HepG2 (cell line): ENCODE data around the gene NSMCE1. TPM values are rescaled to one million over a fixed set of nuclear protein-coding genes. Genes with fewer than 3 reads are reported as not detected.

Experiments used
- ELF1 ChIP-seq: sonication (generic); formaldehyde crosslinking; IDR thresholded peaks from 2 replicates; pipeline ENCODE4 v1.4.0; 2020; ENCODE audit warnings: missing genetic modification reagents
- FOSL2 ChIP-seq: sonication (generic); formaldehyde crosslinking; IDR thresholded peaks from 2 replicates; pipeline ENCODE4 v1.4.0; 2020; ENCODE audit warnings: missing genetic modification reagents
- FOXK1 ChIP-seq: sonication (generic); formaldehyde crosslinking; IDR thresholded peaks from 2 replicates; pipeline ENCODE4 v1.4.0; 2020; ENCODE audit warnings: low read depth, missing genetic modification reagents, borderline replicate concordance
- HNF4A ChIP-seq: sonication (generic); formaldehyde crosslinking; IDR thresholded peaks from 2 replicates; pipeline ENCODE4 v1.4.0; 2020; ENCODE audit warnings: missing genetic modification reagents
- KLF16 ChIP-seq, 2 experiments: sonication (generic) in 1 of 2; formaldehyde crosslinking in 1 of 2; IDR thresholded peaks; 2 replicates each; pipeline versions ENCODE4 v1.6.1 to v1.8.0; 2016 to 2023; ENCODE audit warnings: missing genetic modification reagents in 2 of 2, missing compliant biosample characterization in 1 of 2
- MAZ ChIP-seq, 2 experiments: sonication (generic) in 1 of 2; formaldehyde crosslinking in 1 of 2; IDR thresholded peaks; 2 replicates each; pipeline versions ENCODE4 v1.5.0 to v1.6.1; 2012 to 2020; ENCODE audit warnings: low read depth in 2 of 2, mild to moderate bottlenecking in 2 of 2, borderline replicate concordance in 1 of 2, improper control_type of control experiment in 1 of 2, low read length in 1 of 2, missing genetic modification reagents in 1 of 2, moderate library complexity in 1 of 2
- NFE2L2 ChIP-seq: fragments of 150-350 bp; IDR thresholded peaks from 2 replicates; pipeline ENCODE4 v1.6.1; 2014; ENCODE audit warnings: low read length
- ZNF235 ChIP-seq: sonication (generic); formaldehyde crosslinking; IDR thresholded peaks from 2 replicates; pipeline ENCODE4 v1.8.1; 2023; ENCODE audit warnings: mild to moderate bottlenecking, missing genetic modification reagents, borderline replicate concordance
- ZNF30 ChIP-seq: sonication (generic); formaldehyde crosslinking; IDR thresholded peaks from 2 replicates; pipeline ENCODE4 v1.5.0; 2020; ENCODE audit warnings: mild to moderate bottlenecking, missing genetic modification reagents
- ZNF317 ChIP-seq: sonication (generic); formaldehyde crosslinking; IDR thresholded peaks from 2 replicates; pipeline ENCODE4 v1.5.0; 2020; ENCODE audit warnings: mild to moderate bottlenecking, missing genetic modification reagents
- ZNF484 ChIP-seq: sonication (generic); formaldehyde crosslinking; IDR thresholded peaks from 2 replicates; pipeline ENCODE4 v1.5.1; 2020; ENCODE audit warnings: mild to moderate bottlenecking, low read depth, missing genetic modification reagents, borderline replicate concordance
- ZNF629 ChIP-seq: sonication (generic); formaldehyde crosslinking; conservative IDR thresholded peaks from 2 replicates; pipeline ENCODE4 v1.5.0; 2020; ENCODE audit warnings: missing genetic modification reagents
- ZNF652 ChIP-seq: IDR thresholded peaks from 2 replicates; pipeline ENCODE4 v1.6.1; 2016; ENCODE audit warnings: low read depth, borderline replicate concordance
- polyA plus RNA-seq, 8 experiments: library from polyadenylated mRNA; depleted of rRNA in 3 of 8; stranded (reverse) in 7 of 8; unstranded in 1 of 8; fragments of >200 nt; fragmentation: Illumina TruSeq in 4 of 8; extraction: Trizol in 4 of 8; gene quantifications; 2 replicates each; pipeline versions ENCODE4 v1.2.1 to v1.2.3, GENCODE V29; 2011 to 2016; ENCODE audit warnings: low read depth in 4 of 8, missing spikeins in 1 of 8, mixed read lengths in 1 of 8; ENCODE audit not compliant: insufficient read depth in 1 of 8
- total RNA-seq, 5 experiments: library from RNA; depleted of rRNA; stranded (reverse); fragments of >200 nt; fragmentation: Illumina TruSeq; extraction: Trizol; gene quantifications; 2 replicates each; pipeline ENCODE4 v1.2.3, GENCODE V29; 2016; ENCODE audit warnings: low read depth in 1 of 5
- TF ChIP-seq, protein P1 (sequence below): sonication (generic); formaldehyde crosslinking; IDR thresholded peaks from 2 replicates; pipeline ENCODE4 v1.5.0; 2020; ENCODE audit warnings: mild to moderate bottlenecking, missing genetic modification reagents, moderate library complexity
- TF ChIP-seq, protein P2 (sequence below): IDR thresholded peaks from 2 replicates; pipeline ENCODE4 v1.6.1; 2016
- TF ChIP-seq, protein P3 (sequence below): sonication (generic); formaldehyde crosslinking; IDR thresholded peaks from 2 replicates; pipeline ENCODE4 v1.4.0; 2020; ENCODE audit warnings: missing genetic modification reagents
- TF ChIP-seq, protein P4 (sequence below): conservative IDR thresholded peaks from 2 replicates; pipeline ENCODE4 v1.6.1; 2018; ENCODE audit warnings: missing genetic modification reagents
- TF ChIP-seq, protein P5 (sequence below): sonication (generic); formaldehyde crosslinking; IDR thresholded peaks from 2 replicates; pipeline ENCODE4 v1.4.0; 2020; ENCODE audit warnings: missing genetic modification reagents, low read depth, mild to moderate bottlenecking, borderline replicate concordance
- TF ChIP-seq, protein P6 (sequence below): sonication (generic); formaldehyde crosslinking; IDR thresholded peaks from 2 replicates; pipeline ENCODE4 v1.4.0; 2020; ENCODE audit warnings: mild to moderate bottlenecking, missing genetic modification reagents

The NSMCE1 gene
- total and polyA plus RNA-seq, 2 of the 13 experiments (the other 11 are each of a cell fraction or from before 2014, with no cell fraction given): 42.7 to 52.9 TPM

DNA sequence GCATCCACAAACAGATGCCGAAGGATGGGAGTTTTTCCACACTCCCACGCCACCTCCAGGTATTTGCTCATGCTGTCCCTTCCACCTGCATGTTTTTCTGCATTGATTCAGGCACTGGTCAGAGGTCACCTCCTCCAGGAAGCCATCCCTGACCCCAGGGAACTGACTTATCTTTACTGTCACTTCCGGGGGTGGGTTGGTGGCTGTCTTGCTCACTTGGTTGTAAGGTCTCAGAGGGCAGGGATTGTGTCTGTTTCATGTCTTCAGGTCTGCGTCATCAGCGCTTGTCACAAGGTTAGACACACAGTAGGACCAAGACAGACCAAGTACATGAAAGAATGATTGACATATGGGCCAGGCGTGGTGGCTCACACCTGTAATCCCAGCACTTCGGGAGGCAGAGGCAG, 43.3 kb upstream of the NSMCE1 start (continued):
- TF ChIP-seq, protein P1, sequence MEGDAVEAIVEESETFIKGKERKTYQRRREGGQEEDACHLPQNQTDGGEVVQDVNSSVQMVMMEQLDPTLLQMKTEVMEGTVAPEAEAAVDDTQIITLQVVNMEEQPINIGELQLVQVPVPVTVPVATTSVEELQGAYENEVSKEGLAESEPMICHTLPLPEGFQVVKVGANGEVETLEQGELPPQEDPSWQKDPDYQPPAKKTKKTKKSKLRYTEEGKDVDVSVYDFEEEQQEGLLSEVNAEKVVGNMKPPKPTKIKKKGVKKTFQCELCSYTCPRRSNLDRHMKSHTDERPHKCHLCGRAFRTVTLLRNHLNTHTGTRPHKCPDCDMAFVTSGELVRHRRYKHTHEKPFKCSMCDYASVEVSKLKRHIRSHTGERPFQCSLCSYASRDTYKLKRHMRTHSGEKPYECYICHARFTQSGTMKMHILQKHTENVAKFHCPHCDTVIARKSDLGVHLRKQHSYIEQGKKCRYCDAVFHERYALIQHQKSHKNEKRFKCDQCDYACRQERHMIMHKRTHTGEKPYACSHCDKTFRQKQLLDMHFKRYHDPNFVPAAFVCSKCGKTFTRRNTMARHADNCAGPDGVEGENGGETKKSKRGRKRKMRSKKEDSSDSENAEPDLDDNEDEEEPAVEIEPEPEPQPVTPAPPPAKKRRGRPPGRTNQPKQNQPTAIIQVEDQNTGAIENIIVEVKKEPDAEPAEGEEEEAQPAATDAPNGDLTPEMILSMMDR: peak; percentile 33; the same call in 1 of the 2 replicates
- no peak for TF ChIP-seq MAZ (IDR thresholded peaks at IDR 0.05; ENCODE audit: borderline replicate concordance, low read depth, low read length)
- peak; percentile 44; the same call in 1 of the 2 replicates for TF ChIP-seq MAZ (CRISPR knock-in tag; IDR thresholded peaks at IDR 0.05; ENCODE audit: low read depth)
- TF ChIP-seq, protein P2, sequence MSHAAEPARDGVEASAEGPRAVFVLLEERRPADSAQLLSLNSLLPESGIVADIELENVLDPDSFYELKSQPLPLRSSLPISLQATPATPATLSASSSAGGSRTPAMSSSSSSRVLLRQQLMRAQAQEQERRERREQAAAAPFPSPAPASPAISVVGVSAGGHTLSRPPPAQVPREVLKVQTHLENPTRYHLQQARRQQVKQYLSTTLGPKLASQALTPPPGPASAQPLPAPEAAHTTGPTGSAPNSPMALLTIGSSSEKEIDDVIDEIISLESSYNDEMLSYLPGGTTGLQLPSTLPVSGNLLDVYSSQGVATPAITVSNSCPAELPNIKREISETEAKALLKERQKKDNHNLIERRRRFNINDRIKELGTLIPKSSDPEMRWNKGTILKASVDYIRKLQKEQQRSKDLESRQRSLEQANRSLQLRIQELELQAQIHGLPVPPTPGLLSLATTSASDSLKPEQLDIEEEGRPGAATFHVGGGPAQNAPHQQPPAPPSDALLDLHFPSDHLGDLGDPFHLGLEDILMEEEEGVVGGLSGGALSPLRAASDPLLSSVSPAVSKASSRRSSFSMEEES: 0 out of 2 replicates have a peak, but pooled peaks have one; percentile 18
- TF ChIP-seq FOXK1: peak; percentile 46; the same call in 1 of the 2 replicates
- no peak for TF ChIP-seq NFE2L2
- no peak for TF ChIP-seq ZNF484 (CRISPR knock-in tag)
- TF ChIP-seq, protein P3, sequence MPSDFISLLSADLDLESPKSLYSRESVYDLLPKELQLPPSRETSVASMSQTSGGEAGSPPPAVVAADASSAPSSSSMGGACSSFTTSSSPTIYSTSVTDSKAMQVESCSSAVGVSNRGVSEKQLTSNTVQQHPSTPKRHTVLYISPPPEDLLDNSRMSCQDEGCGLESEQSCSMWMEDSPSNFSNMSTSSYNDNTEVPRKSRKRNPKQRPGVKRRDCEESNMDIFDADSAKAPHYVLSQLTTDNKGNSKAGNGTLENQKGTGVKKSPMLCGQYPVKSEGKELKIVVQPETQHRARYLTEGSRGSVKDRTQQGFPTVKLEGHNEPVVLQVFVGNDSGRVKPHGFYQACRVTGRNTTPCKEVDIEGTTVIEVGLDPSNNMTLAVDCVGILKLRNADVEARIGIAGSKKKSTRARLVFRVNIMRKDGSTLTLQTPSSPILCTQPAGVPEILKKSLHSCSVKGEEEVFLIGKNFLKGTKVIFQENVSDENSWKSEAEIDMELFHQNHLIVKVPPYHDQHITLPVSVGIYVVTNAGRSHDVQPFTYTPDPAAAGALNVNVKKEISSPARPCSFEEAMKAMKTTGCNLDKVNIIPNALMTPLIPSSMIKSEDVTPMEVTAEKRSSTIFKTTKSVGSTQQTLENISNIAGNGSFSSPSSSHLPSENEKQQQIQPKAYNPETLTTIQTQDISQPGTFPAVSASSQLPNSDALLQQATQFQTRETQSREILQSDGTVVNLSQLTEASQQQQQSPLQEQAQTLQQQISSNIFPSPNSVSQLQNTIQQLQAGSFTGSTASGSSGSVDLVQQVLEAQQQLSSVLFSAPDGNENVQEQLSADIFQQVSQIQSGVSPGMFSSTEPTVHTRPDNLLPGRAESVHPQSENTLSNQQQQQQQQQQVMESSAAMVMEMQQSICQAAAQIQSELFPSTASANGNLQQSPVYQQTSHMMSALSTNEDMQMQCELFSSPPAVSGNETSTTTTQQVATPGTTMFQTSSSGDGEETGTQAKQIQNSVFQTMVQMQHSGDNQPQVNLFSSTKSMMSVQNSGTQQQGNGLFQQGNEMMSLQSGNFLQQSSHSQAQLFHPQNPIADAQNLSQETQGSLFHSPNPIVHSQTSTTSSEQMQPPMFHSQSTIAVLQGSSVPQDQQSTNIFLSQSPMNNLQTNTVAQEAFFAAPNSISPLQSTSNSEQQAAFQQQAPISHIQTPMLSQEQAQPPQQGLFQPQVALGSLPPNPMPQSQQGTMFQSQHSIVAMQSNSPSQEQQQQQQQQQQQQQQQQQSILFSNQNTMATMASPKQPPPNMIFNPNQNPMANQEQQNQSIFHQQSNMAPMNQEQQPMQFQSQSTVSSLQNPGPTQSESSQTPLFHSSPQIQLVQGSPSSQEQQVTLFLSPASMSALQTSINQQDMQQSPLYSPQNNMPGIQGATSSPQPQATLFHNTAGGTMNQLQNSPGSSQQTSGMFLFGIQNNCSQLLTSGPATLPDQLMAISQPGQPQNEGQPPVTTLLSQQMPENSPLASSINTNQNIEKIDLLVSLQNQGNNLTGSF: no peak
- TF ChIP-seq, protein P4, sequence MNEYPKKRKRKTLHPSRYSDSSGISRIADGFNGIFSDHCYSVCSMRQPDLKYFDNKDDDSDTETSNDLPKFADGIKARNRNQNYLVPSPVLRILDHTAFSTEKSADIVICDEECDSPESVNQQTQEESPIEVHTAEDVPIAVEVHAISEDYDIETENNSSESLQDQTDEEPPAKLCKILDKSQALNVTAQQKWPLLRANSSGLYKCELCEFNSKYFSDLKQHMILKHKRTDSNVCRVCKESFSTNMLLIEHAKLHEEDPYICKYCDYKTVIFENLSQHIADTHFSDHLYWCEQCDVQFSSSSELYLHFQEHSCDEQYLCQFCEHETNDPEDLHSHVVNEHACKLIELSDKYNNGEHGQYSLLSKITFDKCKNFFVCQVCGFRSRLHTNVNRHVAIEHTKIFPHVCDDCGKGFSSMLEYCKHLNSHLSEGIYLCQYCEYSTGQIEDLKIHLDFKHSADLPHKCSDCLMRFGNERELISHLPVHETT: no peak
- no peak for TF ChIP-seq ZNF629 (CRISPR knock-in tag)
- no peak for TF ChIP-seq ZNF30 (CRISPR knock-in tag)
- TF ChIP-seq FOSL2 (CRISPR knock-in tag): peak; percentile 51
- TF ChIP-seq, protein P5, sequence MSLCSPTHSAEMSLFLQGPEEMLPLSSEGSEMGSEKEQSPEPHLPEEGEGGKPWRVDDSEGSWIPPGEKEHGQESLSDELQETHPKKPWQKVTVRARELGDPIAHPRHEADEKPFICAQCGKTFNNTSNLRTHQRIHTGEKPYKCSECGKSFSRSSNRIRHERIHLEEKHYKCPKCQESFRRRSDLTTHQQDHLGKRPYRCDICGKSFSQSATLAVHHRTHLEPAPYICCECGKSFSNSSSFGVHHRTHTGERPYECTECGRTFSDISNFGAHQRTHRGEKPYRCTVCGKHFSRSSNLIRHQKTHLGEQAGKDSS (CRISPR knock-in tag): no peak
- 0 out of 2 replicates have a peak, but pooled peaks have one; percentile 31 for TF ChIP-seq ELF1 (CRISPR knock-in tag)
- TF ChIP-seq, protein P6, sequence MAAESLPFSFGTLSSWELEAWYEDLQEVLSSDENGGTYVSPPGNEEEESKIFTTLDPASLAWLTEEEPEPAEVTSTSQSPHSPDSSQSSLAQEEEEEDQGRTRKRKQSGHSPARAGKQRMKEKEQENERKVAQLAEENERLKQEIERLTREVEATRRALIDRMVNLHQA (CRISPR knock-in tag): no peak
- no peak for TF ChIP-seq ZNF235
- peak; percentile 89 for TF ChIP-seq ZNF317
- 0 out of 2 replicates have a peak, but pooled peaks have one; percentile 31 for TF ChIP-seq HNF4A
- no peak for TF ChIP-seq ZNF652 (CRISPR knock-in tag)
- TF ChIP-seq KLF16 (CRISPR knock-in tag; IDR thresholded peaks at IDR 0.05): no peak
